ENCODE data around the gene MECP2. TPM values are rescaled to one million over a fixed set of nuclear protein-coding genes. Genes with fewer than 3 reads are reported as not detected.

The MECP2 gene
- total RNA-seq, 4 donors from 2014 or later, result 47.7 to 93.3 (median 61.1) TPM

- H3K9me3 ChIP-seq, result no peaks in the 10 kb centered on the region
- TF ChIP-seq CTCF (IDR thresholded peaks at IDR 0.05), result no peak
- no peak for TF ChIP-seq POLR2A (IDR thresholded peaks at IDR 0.05)
- no peak overlapping the region for H3K27ac ChIP-seq
- no peak for DNase-seq
- H3K36me3 ChIP-seq, result no peaks in the 10 kb centered on the region
- H3K4me1 ChIP-seq, result peaks cover 0 to 5% of the 10 kb centered on the region in 2 donors
- no peak overlapping the region for H3K4me3 ChIP-seq (replicated peaks in 1 of 3)
- no peaks in the 10 kb centered on the region for H3K27me3 ChIP-seq
- WGBS, 2 donors, result no CpG with 5 or more reads among the region's 17 CpGs
- intact Hi-C loops (cut with DNase I), result loop anchor here (5.0 kb wide), 1 partner anchor 39 kb away; no protein-coding TSS in a partner anchor
These were observed 84.5 kb downstream of the MECP2 start for GRCh38 chrX:154013001-154013421.

DNA sequence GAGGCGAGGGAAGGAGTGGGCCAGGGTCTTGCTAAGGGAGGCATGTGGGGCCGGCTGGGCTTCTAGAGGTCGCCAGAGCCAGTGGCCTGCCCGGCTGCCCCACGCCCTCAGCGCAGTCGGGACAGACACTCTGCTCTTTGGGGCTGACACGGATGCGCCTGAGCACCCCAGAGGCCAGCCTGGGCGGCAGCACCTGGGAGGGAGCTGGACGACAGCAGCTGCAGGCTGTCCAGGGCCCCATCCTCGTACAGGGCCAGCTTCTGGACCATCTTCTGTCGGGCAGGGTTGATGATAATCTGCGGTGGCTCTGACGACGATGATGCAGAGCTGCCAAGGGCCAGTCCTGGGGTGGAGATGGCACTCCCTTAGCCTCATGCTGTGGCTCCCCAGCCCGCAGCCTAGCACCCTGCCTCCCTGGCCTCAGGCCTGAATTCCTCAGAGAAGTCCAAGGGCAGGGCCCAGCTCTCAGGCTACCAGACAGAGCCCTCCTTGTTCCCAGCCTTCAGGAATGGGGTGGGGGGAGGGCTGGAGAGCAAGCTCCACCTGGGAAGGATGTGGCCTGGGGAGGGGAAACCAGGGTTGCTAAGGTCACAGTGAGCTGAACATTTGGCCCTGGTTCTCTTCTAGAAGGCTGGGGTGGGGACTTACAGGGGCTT, 85.1 kb downstream of the MECP2 start:
- Histone ChIP-seq H3K4me1 (peaks cover 0 to 5% of the 10 kb centered on the region in 2 donors), H3K36me3 (no peaks in the 10 kb centered on the region), H3K9me3 (no peaks in the 10 kb centered on the region), H3K4me3 (replicated peaks in 1 of 3) (no peak overlapping the region), H3K27ac (no peak overlapping the region), H3K27me3 (no peaks in the 10 kb centered on the region)
- intact Hi-C loops (cut with DNase I), result loop anchor here (5.0 kb wide), 1 partner anchor 40 kb away; no protein-coding TSS in a partner anchor
- TF ChIP-seq POLR2A (IDR thresholded peaks at IDR 0.05) (no peak), CTCF (IDR thresholded peaks at IDR 0.05) (no peak)
- DNase-seq, result no peak
- WGBS, 2 donors, result 100% methylated on average over 1 to 2 of the region's 17 CpGs

DNA sequence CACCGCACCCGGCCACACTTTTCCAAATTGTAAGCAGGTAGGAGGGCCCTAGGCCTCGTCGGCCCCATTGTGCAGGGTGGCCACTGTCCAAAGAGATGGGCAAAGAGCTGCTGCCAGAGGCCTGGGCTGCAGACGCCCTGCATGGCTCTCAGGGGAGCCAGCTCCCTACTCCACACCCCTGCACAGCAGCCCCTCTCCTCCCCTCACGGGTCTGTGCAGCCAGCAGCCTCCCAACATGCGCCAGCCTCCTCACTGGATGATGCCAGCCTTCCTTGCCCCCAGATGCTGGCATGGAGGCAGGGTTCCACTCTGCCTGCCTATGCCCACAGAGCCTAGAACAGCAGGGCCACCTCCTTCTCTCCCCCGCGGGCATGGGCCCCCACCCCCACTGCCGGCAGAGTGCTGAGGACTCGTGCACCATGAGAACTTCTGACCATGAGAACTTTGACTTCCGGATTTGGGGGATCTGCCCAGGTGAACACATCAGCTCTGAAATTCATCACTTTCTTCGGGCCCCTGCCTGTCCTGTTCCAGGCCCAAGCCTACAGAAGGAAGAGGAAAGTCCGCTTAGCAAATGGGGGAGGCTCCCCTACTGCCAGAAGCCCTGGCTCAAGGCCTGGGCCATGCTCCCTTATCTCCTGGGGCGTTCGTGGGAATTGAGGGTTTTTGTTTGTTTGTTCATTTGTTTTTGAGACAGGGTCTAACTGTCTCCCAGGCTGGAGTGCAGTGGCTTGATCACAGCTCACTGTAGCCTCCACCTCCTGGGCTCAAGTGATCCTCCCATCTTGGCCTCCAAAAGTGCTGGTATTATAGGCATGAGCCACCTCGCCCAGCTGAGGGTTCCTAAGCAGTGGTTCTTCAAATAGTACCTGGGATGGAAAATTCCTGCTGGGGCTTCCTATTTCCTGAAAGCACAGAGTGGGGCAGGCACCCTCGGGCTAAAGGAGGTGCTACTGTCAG, 85.9 kb downstream of the MECP2 start:
- TF ChIP-seq POLR2A (IDR thresholded peaks at IDR 0.05), result no peak
- no peak for TF ChIP-seq CTCF (IDR thresholded peaks at IDR 0.05)
- no peak overlapping the region for H3K4me3 ChIP-seq (replicated peaks in 1 of 3)
- H3K27ac ChIP-seq, result no peak overlapping the region
- intact Hi-C loops (cut with DNase I), result loop anchor here (5.0 kb wide), 1 partner anchor 41 kb away; no protein-coding TSS in a partner anchor
- peaks cover 0 to 5% of the 10 kb centered on the region in 2 donors for H3K4me1 ChIP-seq
- no peaks in the 10 kb centered on the region for H3K27me3 ChIP-seq
- WGBS, 2 donors, result 92 to 100% methylated on average over 1 to 6 of the region's 18 CpGs
- DNase-seq, result no peak
- no peaks in the 10 kb centered on the region for H3K36me3 ChIP-seq
- no peaks in the 10 kb centered on the region for H3K9me3 ChIP-seq

- no peak for TF ChIP-seq POLR2A (IDR thresholded peaks at IDR 0.05)
- TF ChIP-seq CTCF (IDR thresholded peaks at IDR 0.05), result no peak
- H3K27ac ChIP-seq, result peak overlapping the region; percentile 53 to 68 (median 63)
- H3K36me3 ChIP-seq, result no peaks in the 10 kb centered on the region
- intact Hi-C loops (cut with DNase I), result loop anchor here (5.0 kb wide), 1 partner anchor 42 kb away; no protein-coding TSS in a partner anchor
- peaks cover 0 to 5% of the 10 kb centered on the region in 2 donors for H3K4me1 ChIP-seq
- peak; percentile 71 for DNase-seq
- no peaks in the 10 kb centered on the region for H3K27me3 ChIP-seq
- H3K9me3 ChIP-seq, result no peaks in the 10 kb centered on the region
- 25 to 72% methylated on average over 7 to 9 of the region's 18 CpGs for WGBS, 2 donors
- H3K4me3 ChIP-seq (replicated peaks in 1 of 3), result no peak overlapping the region
These were observed 87.0 kb downstream of the MECP2 start for GRCh38 chrX:154010330-154011087.

All from thyroid gland (tissue), 4 donors.